Loucy (cell line): ENCODE data around the gene CDCP2.

ENCODE experiments used
- H2AFZ ChIP-seq: fragments of 200-600 bp; sonication (generic); 2 replicates; pipeline ENCODE4 v1.6.0; 2016; ENCODE audit warnings: antibody characterized with exemption, mild to moderate bottlenecking, low read length, moderate library complexity
- H3F3A ChIP-seq: fragments of 200-600 bp; 2 replicates; pipeline ENCODE4 v1.6.0; 2016; ENCODE audit warnings: antibody characterized with exemption, low read depth, mild to moderate bottlenecking
- H3K27me3 ChIP-seq: fragments of 200-600 bp; sonication (generic); 2 replicates; pipeline ENCODE4 v1.6.1; 2014; ENCODE audit warnings: low read length, mild to moderate bottlenecking; ENCODE audit not compliant: insufficient read depth, poor library complexity, severe bottlenecking
- H3K36me3 ChIP-seq: fragments of 200-600 bp; sonication (generic); 2 replicates; pipeline ENCODE4 v1.6.1; 2016; ENCODE audit warnings: low read length; ENCODE audit not compliant: insufficient read depth
- H3K4me1 ChIP-seq: fragments of 200-600 bp; sonication (generic); 2 replicates; pipeline ENCODE4 v1.5.1; 2014; ENCODE audit warnings: low read length, mild to moderate bottlenecking; ENCODE audit not compliant: insufficient read depth, poor library complexity, severe bottlenecking
- H3K4me2 ChIP-seq: fragments of 200-600 bp; sonication (generic); 2 replicates; pipeline ENCODE4 v1.6.0; 2014; ENCODE audit warnings: antibody characterized with exemption, low read length, low read depth, mild to moderate bottlenecking; ENCODE audit not compliant: poor library complexity, severe bottlenecking
- H3K4me3 ChIP-seq: fragments of 200-600 bp; sonication (generic); 2 replicates; pipeline ENCODE4 v1.5.1; 2014; ENCODE audit warnings: low read length, mild to moderate bottlenecking, mixed read lengths; ENCODE audit not compliant: poor library complexity, severe bottlenecking
- H3K79me2 ChIP-seq: fragments of 200-600 bp; sonication (generic); 2 replicates; pipeline ENCODE4 v1.6.1; 2014; ENCODE audit warnings: low read length; ENCODE audit not compliant: insufficient read depth
- H3K9ac ChIP-seq: fragments of 200-600 bp; sonication (generic); 2 replicates; pipeline ENCODE4 v1.6.0; 2014; ENCODE audit warnings: mild to moderate bottlenecking, low read depth, low read length, moderate library complexity; ENCODE audit not compliant: poor library complexity, severe bottlenecking
- H3K9me2 ChIP-seq: fragments of 200-600 bp; sonication (generic); replicated peaks from 2 replicates; pipeline ENCODE4 v1.6.1; 2016; ENCODE audit warnings: low read depth, low read length, mixed read lengths
- H3K9me3 ChIP-seq: fragments of 200-600 bp; sonication (generic); 2 replicates; pipeline ENCODE4 v1.6.1; 2014; ENCODE audit warnings: mild to moderate bottlenecking, antibody characterized with exemption, low read length, low read depth; ENCODE audit not compliant: insufficient read depth
- H4K20me1 ChIP-seq: fragments of 200-600 bp; sonication (generic); 2 replicates; pipeline ENCODE4 v1.6.0; 2014; ENCODE audit warnings: antibody characterized with exemption, low read length, mild to moderate bottlenecking; ENCODE audit not compliant: insufficient read depth, poor library complexity, severe bottlenecking
- CTCF ChIP-seq: fragments of 200-600 bp; sonication (generic); conservative IDR thresholded peaks from 2 replicates; pipeline ENCODE4 v1.5.1; 2014; ENCODE audit warnings: mild to moderate bottlenecking, antibody characterized with exemption, low read length
- EZH2phosphoT487 ChIP-seq: fragments of 200-600 bp; IDR thresholded peaks from 2 replicates; pipeline ENCODE4 v1.6.1; 2018; ENCODE audit warnings: antibody characterized with exemption, mild to moderate bottlenecking, moderate library complexity, borderline replicate concordance

CDCP2 gene

GRCh38 chr1:54172614-54173599 is 20.1 kb upstream of the CDCP2 start:
- Histone ChIP-seq H3K36me3 (no peaks in the 10 kb centered on the region), H3F3A (no peaks in the 10 kb centered on the region), H3K4me3 (no peak overlapping the region), H3K79me2 (no peaks in the 10 kb centered on the region), H3K27me3 (no peaks in the 10 kb centered on the region), H3K9me2 (no peaks in the 10 kb centered on the region), H2AFZ (no peak overlapping the region), H4K20me1 (no peaks in the 10 kb centered on the region), H3K4me2 (no peak overlapping the region), H3K4me1 (peaks cover 7% of the 10 kb centered on the region), H3K9me3 (no peaks in the 10 kb centered on the region), H3K9ac (no peak overlapping the region)
- TF ChIP-seq EZH2phosphoT487: no peak
- no peak for TF ChIP-seq CTCF

- Histone ChIP-seq H3K4me2 (no peak overlapping the region), H3K79me2 (no peaks in the 10 kb centered on the region), H3K9me2 (no peaks in the 10 kb centered on the region), H3K4me3 (no peak overlapping the region), H2AFZ (no peak overlapping the region), H3K27me3 (no peaks in the 10 kb centered on the region), H3K4me1 (peaks cover 7% of the 10 kb centered on the region), H3F3A (no peaks in the 10 kb centered on the region), H3K9ac (no peak overlapping the region), H4K20me1 (no peaks in the 10 kb centered on the region), H3K9me3 (no peaks in the 10 kb centered on the region), H3K36me3 (no peaks in the 10 kb centered on the region)
- no peak for TF ChIP-seq EZH2phosphoT487
- no peak for TF ChIP-seq CTCF
Measured at GRCh38 chr1:54171606-54172005, 18.8 kb upstream of the CDCP2 start.

GRCh38 chr1:54171016-54171415 is 18.2 kb upstream of the CDCP2 start:
- TF ChIP-seq EZH2phosphoT487 (no peak), CTCF (no peak)
- H3K36me3 ChIP-seq: no peaks in the 10 kb centered on the region
- no peaks in the 10 kb centered on the region for H3F3A ChIP-seq
- no peaks in the 10 kb centered on the region for H3K27me3 ChIP-seq
- no peak overlapping the region for H3K4me2 ChIP-seq
- H3K9ac ChIP-seq: no peak overlapping the region
- no peaks in the 10 kb centered on the region for H3K9me2 ChIP-seq
- no peaks in the 10 kb centered on the region for H3K9me3 ChIP-seq
- no peak overlapping the region for H2AFZ ChIP-seq
- H4K20me1 ChIP-seq: no peaks in the 10 kb centered on the region
- H3K79me2 ChIP-seq: no peaks in the 10 kb centered on the region
- peaks cover 7% of the 10 kb centered on the region for H3K4me1 ChIP-seq
- no peak overlapping the region for H3K4me3 ChIP-seq
